B cell (primary cell): Measurements from ENCODE around the gene RERE. TPM values are rescaled to one million over a fixed set of nuclear protein-coding genes. Genes with fewer than 3 reads are reported as not detected.

Source experiments
- ATAC-seq: fragments of 200-7000 bp; cut with Tn5 transposase; one replicate; pipeline ENCODE4 v1.10.0; 2021; ENCODE audit warnings: low read depth, mild to moderate bottlenecking, moderate number of reproducible peaks, moderate library complexity
- CTCF ChIA-PET: fragments of 350-600 bp; sonication (Branson Sonifier 250); formaldehyde crosslinking; loops from one replicate; lab custom pipeline; 2021; ENCODE audit warnings: antibody characterized with exemption, inconsistent platforms; lab: Charles Lee
- POLR2A ChIA-PET: fragments of 350-600 bp; sonication (Branson Sonifier 250); formaldehyde crosslinking; loops from one replicate; lab custom pipeline; 2021; ENCODE audit warnings: antibody characterized with exemption; lab: Charles Lee
- DNase-seq: peaks from one replicate; pipeline ENCODE4 v3.0.0; 2013
- H2AFZ ChIP-seq: 2 replicates; pipeline ENCODE4 v1.6.1; 2012; ENCODE audit warnings: mild to moderate bottlenecking, low read depth, low read length; ENCODE audit not compliant: insufficient read depth, poor library complexity, severe bottlenecking
- H3K27ac ChIP-seq, 2 donors: 1 replicate in 1 of 2; 2 replicates in 1 of 2; pipeline ENCODE4 v1.5.1; 2012 to 2013; ENCODE audit warnings: low read length in 2 of 2, mild to moderate bottlenecking in 2 of 2, moderate library complexity in 1 of 2
- H3K27me3 ChIP-seq, 4 experiments: fragments of 200-600 bp in 1 of 4; sonication (generic) in 1 of 4; replicated peaks in 1 of 4; 1 replicate in 2 of 4; 2 replicates in 2 of 4; pipeline versions ENCODE4 v1.6.1 to v1.7.0; 2013 to 2016; ENCODE audit warnings: low read length in 3 of 4, mild to moderate bottlenecking in 2 of 4, mixed read lengths in 1 of 4, moderate library complexity in 1 of 4; ENCODE audit not compliant: insufficient read depth in 4 of 4, control insufficient read depth in 3 of 4; ENCODE audit errors: control extremely low read depth in 1 of 4
- H3K36me3 ChIP-seq, 2 experiments: replicated peaks in 1 of 2; 1 replicate in 1 of 2; 2 replicates in 1 of 2; pipeline versions ENCODE4 v1.6.1 to v1.7.1; 2013; ENCODE audit warnings: low read length in 1 of 2; ENCODE audit not compliant: insufficient read depth in 2 of 2, control insufficient read depth in 1 of 2; ENCODE audit errors: control extremely low read depth in 1 of 2, extremely low read depth in 1 of 2
- H3K4me1 ChIP-seq, 2 donors: fragments of 200-600 bp in 1 of 2; sonication (generic) in 1 of 2; 1 replicate in 1 of 2; 2 replicates in 1 of 2; pipeline versions ENCODE4 v1.5.1 to v1.6.1; 2013 to 2017; ENCODE audit warnings: low read length in 2 of 2; ENCODE audit not compliant: control insufficient read depth in 2 of 2, insufficient read depth in 2 of 2
- H3K4me2 ChIP-seq: replicated peaks from 2 replicates; pipeline ENCODE3; 2012; ENCODE audit warnings: mild to moderate bottlenecking, low read depth, low read length; ENCODE audit not compliant: poor library complexity, severe bottlenecking
- H3K4me3 ChIP-seq, 5 experiments: fragments of 200-600 bp in 1 of 5; sonication (generic) in 1 of 5; 1 replicate in 3 of 5; 2 replicates in 2 of 5; pipeline versions ENCODE4 v1.5.1 to v1.7.0; 2011 to 2016; ENCODE audit warnings: low read length in 4 of 5, mild to moderate bottlenecking in 4 of 5, low read depth in 2 of 5, control low read depth in 1 of 5, moderate library complexity in 1 of 5; ENCODE audit not compliant: insufficient read depth in 1 of 5; ENCODE audit errors: control extremely low read depth in 1 of 5, extremely low read depth in 1 of 5
- H3K79me2 ChIP-seq: fragments of 200-600 bp; sonication (generic); one replicate; pipeline ENCODE4 v1.6.0; 2016; ENCODE audit warnings: low read length; ENCODE audit not compliant: control insufficient read depth, insufficient read depth
- H3K9ac ChIP-seq: fragments of 200-600 bp; sonication (generic); 2 replicates; pipeline ENCODE4 v1.6.1; 2017; ENCODE audit warnings: mild to moderate bottlenecking, low read length, moderate library complexity
- H3K9me3 ChIP-seq, 3 donors: one replicate each; pipeline versions ENCODE4 v1.6.1 to v1.7.1; 2013; ENCODE audit warnings: low read length in 2 of 3; ENCODE audit not compliant: control insufficient read depth in 2 of 3, insufficient read depth in 1 of 3; ENCODE audit errors: control extremely low read depth in 1 of 3
- H4K20me1 ChIP-seq: 2 replicates; pipeline ENCODE4 v1.6.0; 2012; ENCODE audit warnings: mild to moderate bottlenecking, low read length; ENCODE audit not compliant: insufficient read depth, control insufficient read depth, poor library complexity, severe bottlenecking
- H3K27ac Mint-ChIP-seq: one replicate; pipeline ENCODE4 v1.8.0; 2021; ENCODE audit warnings: mixed read lengths
- H3K27me3 Mint-ChIP-seq: one replicate; pipeline ENCODE4 v1.8.0; 2021; ENCODE audit warnings: mixed read lengths
- H3K4me1 Mint-ChIP-seq: one replicate; pipeline ENCODE4 v1.8.0; 2021; ENCODE audit warnings: mixed read lengths
- H3K4me3 Mint-ChIP-seq: one replicate; pipeline ENCODE4 v1.8.0; 2021; ENCODE audit warnings: mixed read lengths
- H3K9me3 Mint-ChIP-seq: one replicate; pipeline ENCODE4 v1.8.0; 2022; ENCODE audit warnings: mixed read lengths; ENCODE audit not compliant: insufficient read depth
- CTCF ChIP-seq: fragments of 200-600 bp; IDR thresholded peaks from one replicate; pipeline ENCODE4 v1.8.0; 2022; ENCODE audit warnings: antibody characterized with exemption, mild to moderate bottlenecking
- EZH2 ChIP-seq: IDR thresholded peaks from 2 replicates; pipeline ENCODE4 v1.6.1; 2012; ENCODE audit warnings: borderline replicate concordance, low read depth, mild to moderate bottlenecking, moderate library complexity, low read length; ENCODE audit not compliant: insufficient read depth, poor library complexity, severe bottlenecking
- WGBS: methylation state at CpG from one replicate; pipeline ENCODE4 v1.1.5; 2013; ENCODE audit warnings: missing lambda C conversion rate; ENCODE audit not compliant: insufficient coverage; 5-methylcytosine and 5-hydroxymethylcytosine counted together
- intact Hi-C: fragments of 100-400 bp; cut with micrococcal nuclease; formaldehyde crosslinking; loops from one replicate; pipeline ENCODE4 v1.10.0; 2022
- polyA plus RNA-seq: library from polyadenylated mRNA; depleted of rRNA; stranded (reverse); fragments of >200 nt; gene quantifications from 2 replicates; pipeline ENCODE4 v1.2.3, GENCODE V29; 2012
- total RNA-seq, 2 donors: library from RNA; stranded (reverse); fragments of 120-200 nt in 1 of 2; gene quantifications; 1 replicate in 1 of 2; 2 replicates in 1 of 2; pipeline versions ENCODE4 v1.2.3 to v1.2.4, GENCODE V29; 2013 to 2022

Gene RERE
- total and polyA plus RNA-seq, 2 donors (not counting 1 experiment from before 2014, with no cell fraction given): 27.3 to 132 TPM

DNA sequence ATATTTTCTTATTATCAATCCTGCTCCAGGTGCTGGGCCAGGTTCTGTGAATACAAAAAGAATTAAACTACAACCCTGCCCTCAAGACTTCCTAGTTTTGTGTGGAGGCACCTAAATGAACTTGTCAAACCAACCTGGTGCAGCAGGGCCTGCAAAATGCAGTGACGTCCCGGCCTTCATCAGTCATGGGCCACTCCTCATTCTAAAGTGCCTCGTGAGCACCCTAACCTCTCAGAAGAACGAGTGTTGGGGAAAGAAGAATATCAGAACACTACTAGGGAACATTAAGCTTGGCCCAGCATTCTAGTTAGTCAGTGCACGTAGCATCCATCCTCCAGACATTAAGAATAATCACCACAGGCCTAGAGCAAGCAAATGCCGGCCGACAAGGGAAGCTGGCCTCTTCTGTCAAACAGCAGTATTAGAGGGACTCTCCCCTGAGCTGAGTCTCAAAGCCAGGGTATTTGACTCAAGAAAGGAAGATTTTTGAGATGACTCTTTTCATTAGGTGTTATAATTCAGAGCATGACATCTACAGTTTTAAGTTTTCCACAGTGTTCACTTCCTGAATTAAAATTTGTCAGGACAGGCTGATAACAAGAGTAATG, 361.6 kb downstream of the RERE start:
- DNase-seq (no peak), ATAC-seq (no peak)
- H2AFZ ChIP-seq: no peak overlapping the region
- intact Hi-C loops: loop anchor here (5.0 to 10.0 kb wide), 2 partner anchors 34 to 51 kb away; no protein-coding TSS in a partner anchor
- peaks cover 5 to 17% of the 10 kb centered on the region in 2 experiments for H3K36me3 ChIP-seq
- H3K27me3 ChIP-seq: no peaks in the 10 kb centered on the region
- no CpG with 5 or more reads among the region's 7 CpGs for WGBS
- H3K4me2 ChIP-seq: no peak overlapping the region
- no peak overlapping the region for H3K4me3 Mint-ChIP-seq
- peaks cover 44% of the 10 kb centered on the region for H4K20me1 ChIP-seq
- H3K4me3 ChIP-seq: no peak overlapping the region
- CTCF ChIA-PET: interaction anchor here (0.7 to 1.1 kb wide), 2 partner anchors 46 to 104 kb away, joined by 3 read pairs; no protein-coding TSS in a partner anchor
- no peak overlapping the region for H3K27ac Mint-ChIP-seq
- H3K9me3 ChIP-seq: no peaks in the 10 kb centered on the region
- H3K9ac ChIP-seq: no peak overlapping the region
- peaks cover 34% of the 10 kb centered on the region for H3K4me1 Mint-ChIP-seq
- no peak overlapping the region for H3K27ac ChIP-seq
- TF ChIP-seq EZH2 (no peak), CTCF (no peak)
- H3K4me1 ChIP-seq: peaks cover 25 to 26% of the 10 kb centered on the region in 2 donors
- peaks cover 61% of the 10 kb centered on the region for H3K79me2 ChIP-seq
- H3K9me3 Mint-ChIP-seq: no peaks in the 10 kb centered on the region
- no peaks in the 10 kb centered on the region for H3K27me3 Mint-ChIP-seq
- POLR2A ChIA-PET: no interaction called here

GRCh38 chr1:8450312-8450711, 367.1 kb downstream of the RERE start:
- 97% methylated on average over 11 of the region's 11 CpGs for WGBS
- no peaks in the 10 kb centered on the region for H3K27me3 ChIP-seq
- no peak overlapping the region for H3K4me2 ChIP-seq
- TF ChIP-seq EZH2: no peak
- TF ChIP-seq CTCF: no peak
- H3K4me3 ChIP-seq: no peak overlapping the region
- H3K27ac Mint-ChIP-seq: no peak overlapping the region
- H3K27ac ChIP-seq: no peak overlapping the region
- H3K4me1 Mint-ChIP-seq: peaks cover 4% of the 10 kb centered on the region
- H2AFZ ChIP-seq: no peak overlapping the region
- H3K36me3 ChIP-seq: peaks cover 8 to 19% of the 10 kb centered on the region in 2 experiments
- H3K4me3 Mint-ChIP-seq: no peak overlapping the region
- peaks cover 52% of the 10 kb centered on the region for H4K20me1 ChIP-seq
- peaks cover 75% of the 10 kb centered on the region for H3K79me2 ChIP-seq
- intact Hi-C loops: loop anchor here (10.0 kb wide), 1 partner anchor 46 kb away; no protein-coding TSS in a partner anchor
- DNase-seq (no peak), ATAC-seq (no peak)
- ChIA-PET POLR2A (no interaction called here), CTCF (interaction anchor here (1.2 to 1.5 kb wide), 2 partner anchors 10 to 277 kb away, joined by 3 read pairs; no protein-coding TSS in a partner anchor)
- no peaks in the 10 kb centered on the region for H3K27me3 Mint-ChIP-seq
- H3K4me1 ChIP-seq: peaks cover 0 to 3% of the 10 kb centered on the region in 2 donors
- no peak overlapping the region for H3K9ac ChIP-seq
- no peaks in the 10 kb centered on the region for H3K9me3 ChIP-seq
- H3K9me3 Mint-ChIP-seq: no peaks in the 10 kb centered on the region
